ENCODE measurements around the gene BMP6.
"Not testable (repeated sequence)": the region's sequence is repeated elsewhere in the genome, so short reads cannot be mapped to it uniquely, and the experiment has no call there.

BMP6 gene

GRCh38 chr6:7888587-7889357 lies 162.9 kb downstream of the BMP6 start:
- DNase-seq: no peak

- DNase-seq: no peak
These were observed 165.4 kb downstream of the BMP6 start for GRCh38 chr6:7891078-7891872.

GRCh38 chr6:7892367-7892766 lies 166.5 kb downstream of the BMP6 start:
- not testable (repeated sequence) for DNase-seq

GRCh38 chr6:7893342-7893741 lies 167.4 kb downstream of the BMP6 start:
- DNase-seq: no peak

- DNase-seq: no peak
These were observed 168.6 kb downstream of the BMP6 start for GRCh38 chr6:7894262-7895124.

GRCh38 chr6:7895125-7895423 lies 169.2 kb downstream of the BMP6 start:
- DNase-seq: no peak

- DNase-seq: no peak
These were observed 170.6 kb downstream of the BMP6 start for GRCh38 chr6:7896465-7896987.

GRCh38 chr6:7897461-7898192 lies 171.7 kb downstream of the BMP6 start:
- no peak for DNase-seq

- not testable (repeated sequence) for DNase-seq
These were observed 172.3 kb downstream of the BMP6 start for GRCh38 chr6:7898193-7898586.

- no peak for DNase-seq
These were observed 173.4 kb downstream of the BMP6 start for GRCh38 chr6:7899101-7899888.

- no peak for DNase-seq
These were observed 174.0 kb downstream of the BMP6 start for GRCh38 chr6:7899889-7900213.

- no peak for DNase-seq
These were observed 174.7 kb downstream of the BMP6 start for GRCh38 chr6:7900621-7901020.

GRCh38 chr6:7901056-7901455 lies 175.2 kb downstream of the BMP6 start:
- no peak for DNase-seq

- no peak for DNase-seq
These were observed 175.9 kb downstream of the BMP6 start for GRCh38 chr6:7901780-7902179.

- no peak for DNase-seq
These were observed 176.3 kb downstream of the BMP6 start for GRCh38 chr6:7902221-7902620.

- no peak for DNase-seq
These were observed 177.0 kb downstream of the BMP6 start for GRCh38 chr6:7902867-7903266.

- DNase-seq: no peak
These were observed 177.8 kb downstream of the BMP6 start for GRCh38 chr6:7903673-7904072.

GRCh38 chr6:7904654-7905319 lies 178.9 kb downstream of the BMP6 start:
- no peak for DNase-seq

- DNase-seq: no peak
These were observed 179.5 kb downstream of the BMP6 start for GRCh38 chr6:7905416-7905815.

GRCh38 chr6:7906741-7907140 lies 180.8 kb downstream of the BMP6 start:
- no peak for DNase-seq

GRCh38 chr6:7907159-7907558 lies 181.3 kb downstream of the BMP6 start:
- no peak for DNase-seq

Data from NCI-H1694 (cell line).